Stomach smooth muscle (tissue), 2 donors: ENCODE measurements around the gene TBC1D5.
"Not testable (repeated sequence)": the region's sequence is repeated elsewhere in the genome, so short reads cannot be mapped to it uniquely, and the experiment has no call there.

Source experiments
- H3K27ac ChIP-seq: one replicate; pipeline ENCODE4 v1.7.0; 2013; ENCODE audit warnings: mild to moderate bottlenecking, low read length, inconsistent platforms
- H3K27me3 ChIP-seq, 2 donors: one replicate each; pipeline ENCODE4 v1.7.0; 2013; ENCODE audit warnings: low read length in 2 of 2; ENCODE audit not compliant: insufficient read depth in 2 of 2, control insufficient read depth in 1 of 2
- H3K36me3 ChIP-seq, 2 donors: one replicate each; pipeline ENCODE4 v1.7.0; 2013; ENCODE audit warnings: low read length in 2 of 2; ENCODE audit not compliant: control insufficient read depth in 2 of 2, insufficient read depth in 2 of 2
- H3K4me1 ChIP-seq: one replicate; pipeline ENCODE4 v1.7.0; 2013; ENCODE audit warnings: low read length; ENCODE audit not compliant: control insufficient read depth, insufficient read depth
- H3K4me3 ChIP-seq, 2 donors: one replicate each; pipeline ENCODE4 v1.7.0; 2013; ENCODE audit warnings: low read length in 2 of 2
- H3K9ac ChIP-seq, 2 donors: one replicate each; pipeline ENCODE4 v1.7.0; 2013; ENCODE audit warnings: low read length in 2 of 2, mild to moderate bottlenecking in 1 of 2
- H3K9me3 ChIP-seq, 2 donors: one replicate each; pipeline ENCODE4 v1.7.0; 2013; ENCODE audit warnings: low read length in 2 of 2; ENCODE audit not compliant: control insufficient read depth in 2 of 2
- donor health status: healthy.
- donor health status: Pancreatic carcinoma.

TBC1D5 gene

GRCh38 chr3:17742102-17742879 is at the start of gene TBC1D5:
Gene TBC1D5 (minus strand): TSS chr3:17742631. CDS start chr3:17508570, 234,061 bp downstream.
- Histone ChIP-seq H3K9ac (peak within 1 kb of the TSS; percentile 74 to 96), H3K27ac (peak within 1 kb of the TSS; percentile 90), H3K36me3 (no peaks in the 10 kb centered on the region), H3K4me3 (peak within 1 kb of the TSS; percentile 69 to 89), H3K4me1 (peaks cover 15% of the 10 kb centered on the region), H3K9me3 (no peaks in the 10 kb centered on the region), H3K27me3 (no peaks in the 10 kb centered on the region)

GRCh38 chr3:17783426-17783825 is 41.0 kb upstream of the TBC1D5 start:
- no peak overlapping the region for H3K27ac ChIP-seq
- H3K27me3 ChIP-seq: no peaks in the 10 kb centered on the region
- no peaks in the 10 kb centered on the region for H3K9me3 ChIP-seq
- no peak overlapping the region for H3K4me3 ChIP-seq
- H3K9ac ChIP-seq: no peak overlapping the region
- no peaks in the 10 kb centered on the region for H3K36me3 ChIP-seq
- no peaks in the 10 kb centered on the region for H3K4me1 ChIP-seq

- H3K4me1 ChIP-seq: no peaks in the 10 kb centered on the region
- no peak overlapping the region for H3K4me3 ChIP-seq
- no peak overlapping the region for H3K9ac ChIP-seq
Measured at GRCh38 chr3:17782751-17783150, 40.3 kb upstream of the TBC1D5 start.

GRCh38 chr3:17780369-17780768 is 37.9 kb upstream of the TBC1D5 start:
- H3K27ac ChIP-seq, H3K4me3 ChIP-seq, H3K27me3 ChIP-seq, H3K36me3 ChIP-seq, H3K4me1 ChIP-seq, H3K9me3 ChIP-seq, H3K9ac ChIP-seq: not testable (repeated sequence)

More at GRCh38 chr3:17782751-17783150, 40.3 kb upstream of the TBC1D5 start:
- no peak overlapping the region for H3K27ac ChIP-seq
- H3K9me3 ChIP-seq: no peaks in the 10 kb centered on the region
- no peaks in the 10 kb centered on the region for H3K27me3 ChIP-seq
- H3K36me3 ChIP-seq: no peaks in the 10 kb centered on the region

GRCh38 chr3:17779304-17780250 is 37.1 kb upstream of the TBC1D5 start:
- H3K9ac ChIP-seq: not testable (repeated sequence)

GRCh38 chr3:17777326-17777725 is 34.9 kb upstream of the TBC1D5 start:
- not testable (repeated sequence) for H3K9ac ChIP-seq, H3K36me3 ChIP-seq, H3K27ac ChIP-seq, H3K9me3 ChIP-seq, H3K4me3 ChIP-seq, H3K4me1 ChIP-seq, H3K27me3 ChIP-seq

More at GRCh38 chr3:17779304-17780250, 37.1 kb upstream of the TBC1D5 start:
- not testable (repeated sequence) for H3K27me3 ChIP-seq, H3K4me3 ChIP-seq, H3K36me3 ChIP-seq, H3K4me1 ChIP-seq, H3K27ac ChIP-seq, H3K9me3 ChIP-seq

- H3K4me1 ChIP-seq: no peaks in the 10 kb centered on the region
Measured at GRCh38 chr3:17775073-17775472, 32.6 kb upstream of the TBC1D5 start.

GRCh38 chr3:17774180-17774910 is 31.9 kb upstream of the TBC1D5 start:
- not testable (repeated sequence) for H3K36me3 ChIP-seq, H3K27me3 ChIP-seq, H3K27ac ChIP-seq, H3K4me3 ChIP-seq, H3K4me1 ChIP-seq, H3K9ac ChIP-seq, H3K9me3 ChIP-seq

More at GRCh38 chr3:17775073-17775472, 32.6 kb upstream of the TBC1D5 start:
- Histone ChIP-seq H3K27ac (no peak overlapping the region), H3K27me3 (no peaks in the 10 kb centered on the region), H3K9me3 (no peaks in the 10 kb centered on the region), H3K9ac (no peak overlapping the region), H3K36me3 (no peaks in the 10 kb centered on the region), H3K4me3 (no peak overlapping the region)

- H3K36me3 ChIP-seq: no peaks in the 10 kb centered on the region
- H3K4me3 ChIP-seq: no peak overlapping the region
- H3K27me3 ChIP-seq: no peaks in the 10 kb centered on the region
- H3K27ac ChIP-seq: no peak overlapping the region
- no peak overlapping the region for H3K9ac ChIP-seq
- no peaks in the 10 kb centered on the region for H3K4me1 ChIP-seq
- H3K9me3 ChIP-seq: no peaks in the 10 kb centered on the region
Measured at GRCh38 chr3:17772556-17772955, 30.1 kb upstream of the TBC1D5 start.

- H3K4me1 ChIP-seq: no peaks in the 10 kb centered on the region
- no peaks in the 10 kb centered on the region for H3K9me3 ChIP-seq
- H3K9ac ChIP-seq: no peak overlapping the region
- H3K4me3 ChIP-seq: no peak overlapping the region
- no peaks in the 10 kb centered on the region for H3K36me3 ChIP-seq
- H3K27me3 ChIP-seq: no peaks in the 10 kb centered on the region
- H3K27ac ChIP-seq: no peak overlapping the region
Measured at GRCh38 chr3:17771177-17772017, 29.0 kb upstream of the TBC1D5 start.
